Raji (cell line): ENCODE data around the gene RELCH.
A peak's percentile ranks its signal among the peaks of the same experiment; 100 is the strongest.

ENCODE experiments used
- POLR2A ChIP-seq: IDR thresholded peaks from 2 replicates; pipeline ENCODE4 v1.6.1; 2011; ENCODE audit warnings: low read depth, low read length, control low read depth; ENCODE audit not compliant: insufficient read depth

The RELCH gene, protein sequence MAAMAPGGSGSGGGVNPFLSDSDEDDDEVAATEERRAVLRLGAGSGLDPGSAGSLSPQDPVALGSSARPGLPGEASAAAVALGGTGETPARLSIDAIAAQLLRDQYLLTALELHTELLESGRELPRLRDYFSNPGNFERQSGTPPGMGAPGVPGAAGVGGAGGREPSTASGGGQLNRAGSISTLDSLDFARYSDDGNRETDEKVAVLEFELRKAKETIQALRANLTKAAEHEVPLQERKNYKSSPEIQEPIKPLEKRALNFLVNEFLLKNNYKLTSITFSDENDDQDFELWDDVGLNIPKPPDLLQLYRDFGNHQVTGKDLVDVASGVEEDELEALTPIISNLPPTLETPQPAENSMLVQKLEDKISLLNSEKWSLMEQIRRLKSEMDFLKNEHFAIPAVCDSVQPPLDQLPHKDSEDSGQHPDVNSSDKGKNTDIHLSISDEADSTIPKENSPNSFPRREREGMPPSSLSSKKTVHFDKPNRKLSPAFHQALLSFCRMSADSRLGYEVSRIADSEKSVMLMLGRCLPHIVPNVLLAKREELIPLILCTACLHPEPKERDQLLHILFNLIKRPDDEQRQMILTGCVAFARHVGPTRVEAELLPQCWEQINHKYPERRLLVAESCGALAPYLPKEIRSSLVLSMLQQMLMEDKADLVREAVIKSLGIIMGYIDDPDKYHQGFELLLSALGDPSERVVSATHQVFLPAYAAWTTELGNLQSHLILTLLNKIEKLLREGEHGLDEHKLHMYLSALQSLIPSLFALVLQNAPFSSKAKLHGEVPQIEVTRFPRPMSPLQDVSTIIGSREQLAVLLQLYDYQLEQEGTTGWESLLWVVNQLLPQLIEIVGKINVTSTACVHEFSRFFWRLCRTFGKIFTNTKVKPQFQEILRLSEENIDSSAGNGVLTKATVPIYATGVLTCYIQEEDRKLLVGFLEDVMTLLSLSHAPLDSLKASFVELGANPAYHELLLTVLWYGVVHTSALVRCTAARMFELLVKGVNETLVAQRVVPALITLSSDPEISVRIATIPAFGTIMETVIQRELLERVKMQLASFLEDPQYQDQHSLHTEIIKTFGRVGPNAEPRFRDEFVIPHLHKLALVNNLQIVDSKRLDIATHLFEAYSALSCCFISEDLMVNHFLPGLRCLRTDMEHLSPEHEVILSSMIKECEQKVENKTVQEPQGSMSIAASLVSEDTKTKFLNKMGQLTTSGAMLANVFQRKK

DNA sequence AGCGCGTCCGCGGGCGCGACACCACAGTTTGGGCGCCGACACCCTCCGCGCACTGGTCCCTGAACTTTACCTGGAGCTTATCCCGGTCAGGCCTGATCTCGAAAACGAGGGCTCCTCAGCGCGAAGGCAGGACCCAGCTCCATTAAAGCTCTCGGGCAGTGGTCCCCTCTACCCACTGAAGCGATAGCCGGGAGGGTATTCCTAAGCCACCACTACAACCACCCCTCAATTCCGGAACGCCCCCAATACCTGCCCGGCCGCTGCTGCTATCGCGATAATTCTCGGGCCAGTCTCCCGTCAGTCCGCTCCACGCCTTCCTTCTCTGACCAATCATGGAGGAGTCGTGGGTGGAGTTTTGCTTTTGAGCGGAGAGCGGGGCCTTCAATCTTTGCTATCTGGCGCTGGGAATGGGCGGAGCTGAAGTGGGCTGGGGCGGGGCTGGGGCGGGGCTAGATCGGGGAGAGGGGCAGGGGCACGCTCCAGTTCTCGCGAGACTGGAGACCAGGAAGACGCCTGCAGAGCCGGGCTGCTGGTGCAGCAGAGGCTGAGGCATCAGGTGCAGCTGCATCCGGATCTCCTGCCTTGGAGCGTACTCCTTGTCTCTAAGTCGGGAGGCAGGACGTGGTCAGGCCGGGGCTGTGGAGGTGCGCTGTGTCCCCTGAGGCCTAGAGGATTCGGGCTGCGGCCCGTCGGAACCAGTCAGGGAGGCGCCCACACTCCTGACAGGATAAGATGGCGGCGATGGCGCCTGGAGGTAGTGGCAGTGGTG lies at the start of gene RELCH, which contains the start of gene PIGN:
Gene RELCH, plus strand, starts transcription at position 482 of the 769 bp plus-strand sequence. Its CDS starts 251 bp downstream, at position 733.
Gene PIGN, minus strand, starts transcription at position 283 of the 769 bp plus-strand sequence. CDS start 25,703 bp downstream, outside the sequence.
- peak; percentile 94 for TF ChIP-seq POLR2A

DNA sequence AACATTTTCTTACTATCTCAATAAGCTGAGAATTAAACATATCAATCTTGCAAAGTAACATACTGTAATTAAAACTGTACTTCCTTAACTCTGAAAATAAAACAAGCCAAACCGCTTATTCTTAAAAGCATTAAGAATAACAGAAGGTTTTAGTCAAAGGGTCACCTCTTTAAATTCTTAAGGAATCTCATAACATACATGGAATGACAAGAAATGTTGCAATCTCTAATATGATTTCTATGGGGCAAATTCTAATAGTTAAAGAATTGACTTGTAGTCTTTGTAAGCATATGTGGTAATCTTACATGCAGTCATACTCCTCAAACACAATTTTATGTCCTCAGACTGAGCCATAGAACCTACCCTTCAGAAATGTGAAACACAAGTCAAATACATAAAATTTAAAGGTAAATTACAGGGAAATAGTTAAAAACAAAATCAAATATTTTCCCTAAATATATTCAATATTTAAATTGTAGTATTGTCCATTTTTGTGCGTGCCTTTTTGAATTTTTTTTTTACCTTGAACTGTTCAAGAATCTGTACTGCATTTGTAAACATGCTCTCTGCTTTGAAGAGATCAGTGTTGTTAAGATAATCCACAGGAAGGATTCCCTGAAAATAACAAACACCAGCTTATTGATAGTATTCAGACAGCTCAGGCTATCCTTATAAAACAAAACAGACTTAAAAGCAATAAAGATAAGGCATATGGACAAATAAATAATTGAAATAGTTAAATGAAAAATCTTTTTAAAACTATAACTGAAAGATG lies 48.4 kb upstream of the RELCH start:
- no peak for TF ChIP-seq POLR2A

DNA sequence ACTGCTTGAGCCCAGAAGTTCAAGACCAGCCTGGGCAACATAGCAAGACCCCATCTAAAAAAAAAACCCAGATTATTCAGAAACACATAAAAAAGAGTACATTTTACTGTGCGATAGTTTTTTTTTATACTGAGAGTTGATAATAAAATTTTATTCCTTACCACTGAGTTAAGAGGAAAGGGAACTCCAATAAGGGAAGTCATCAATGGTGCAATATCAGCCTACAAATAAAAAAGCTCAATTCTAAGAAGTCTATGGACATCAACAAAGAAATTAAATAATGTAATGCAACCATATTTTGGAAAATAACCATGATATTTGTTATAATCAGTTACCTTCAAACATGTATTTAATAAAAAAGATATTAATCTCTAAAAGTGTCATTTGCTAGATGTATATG lies 46.8 kb upstream of the RELCH start:
- TF ChIP-seq POLR2A = no peak

- no peak for TF ChIP-seq POLR2A
These were observed 42.7 kb upstream of the RELCH start for GRCh38 chr18:62144338-62144737.

DNA sequence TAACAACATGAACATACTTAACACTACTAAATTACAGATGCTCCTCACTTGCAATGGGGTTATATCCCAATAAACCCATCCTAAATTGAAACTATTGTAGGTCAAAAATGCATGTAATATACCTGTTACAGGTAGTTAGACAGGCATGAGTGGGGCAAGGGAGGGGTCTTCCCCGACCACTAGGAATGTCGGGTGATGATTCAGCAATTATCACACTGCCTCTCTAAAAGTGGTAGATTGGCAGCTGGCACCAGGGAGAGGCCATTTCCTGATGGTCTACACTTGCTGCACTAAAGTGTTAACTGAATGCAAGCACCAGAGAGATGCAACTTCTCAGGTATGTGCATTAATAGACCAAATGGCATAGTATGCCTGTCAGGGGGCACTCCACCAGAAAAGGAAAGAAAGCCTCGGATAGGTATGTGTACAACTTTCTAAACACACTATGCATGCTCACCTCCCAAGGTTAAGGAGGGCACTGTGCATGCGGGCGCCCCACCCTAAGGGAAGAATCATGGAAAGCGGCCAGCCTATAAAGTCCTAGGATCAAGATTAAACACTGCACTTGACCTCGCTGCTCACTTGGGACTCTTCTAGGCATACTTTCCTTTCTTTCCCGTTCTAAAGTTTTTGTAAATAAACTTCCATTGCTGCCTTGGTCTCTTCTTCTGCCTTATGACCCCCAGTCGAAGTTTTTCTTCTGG lies 35.8 kb upstream of the RELCH start:
- TF ChIP-seq POLR2A = no peak

GRCh38 chr18:62152844-62153243 lies 34.2 kb upstream of the RELCH start:
- TF ChIP-seq POLR2A = no peak

- no peak for TF ChIP-seq POLR2A
These were observed 29.2 kb upstream of the RELCH start for GRCh38 chr18:62157843-62158242.

DNA sequence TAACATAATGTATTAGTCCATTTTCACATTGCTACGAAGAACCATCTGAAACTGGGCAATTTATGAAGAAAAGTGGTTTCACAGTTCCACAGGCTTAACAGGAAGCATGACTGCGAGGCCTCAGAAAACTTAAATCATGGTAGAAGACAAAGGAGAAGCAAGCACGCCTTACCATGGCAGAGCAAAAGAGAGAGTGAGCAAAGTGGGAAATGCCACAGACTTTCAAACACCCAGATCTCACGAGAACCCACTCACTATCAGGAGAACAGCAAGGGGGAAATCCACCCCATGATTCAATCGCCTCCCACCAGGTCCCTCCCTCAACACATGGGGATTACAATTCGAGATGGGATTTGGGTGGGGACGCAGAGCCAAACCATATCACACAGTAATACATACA lies 22.7 kb upstream of the RELCH start:
- TF ChIP-seq POLR2A = no peak

DNA sequence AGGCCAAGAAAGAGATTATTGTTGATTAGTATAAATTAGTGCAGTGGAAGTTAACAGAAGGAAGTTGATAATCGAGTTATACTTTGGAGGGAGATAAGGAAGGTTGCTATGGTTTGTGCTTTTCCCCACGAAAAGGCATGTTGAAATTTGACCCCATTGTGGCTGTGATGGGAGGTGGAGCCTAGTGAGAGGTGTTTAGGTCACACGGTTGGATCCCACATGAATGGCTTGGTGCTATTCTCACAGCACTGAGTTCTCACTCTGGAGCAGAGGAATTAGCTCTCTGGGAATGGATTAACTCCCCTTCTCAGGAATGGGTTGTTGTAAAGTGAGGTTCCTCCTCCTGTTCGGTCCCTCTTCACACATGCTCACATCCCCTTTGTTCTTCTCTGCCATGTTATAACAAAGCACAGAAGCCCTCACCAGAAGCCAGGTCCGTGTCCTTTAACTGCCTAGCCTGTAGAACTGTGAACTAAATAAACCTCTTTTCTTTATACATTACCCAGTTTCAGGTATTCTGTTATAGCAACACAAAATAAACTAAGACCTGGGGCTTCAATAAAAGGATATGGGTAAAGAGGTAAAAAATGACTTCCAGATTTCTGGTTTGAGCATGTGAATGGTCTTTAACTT lies 22.1 kb upstream of the RELCH start:
- no peak for TF ChIP-seq POLR2A

DNA sequence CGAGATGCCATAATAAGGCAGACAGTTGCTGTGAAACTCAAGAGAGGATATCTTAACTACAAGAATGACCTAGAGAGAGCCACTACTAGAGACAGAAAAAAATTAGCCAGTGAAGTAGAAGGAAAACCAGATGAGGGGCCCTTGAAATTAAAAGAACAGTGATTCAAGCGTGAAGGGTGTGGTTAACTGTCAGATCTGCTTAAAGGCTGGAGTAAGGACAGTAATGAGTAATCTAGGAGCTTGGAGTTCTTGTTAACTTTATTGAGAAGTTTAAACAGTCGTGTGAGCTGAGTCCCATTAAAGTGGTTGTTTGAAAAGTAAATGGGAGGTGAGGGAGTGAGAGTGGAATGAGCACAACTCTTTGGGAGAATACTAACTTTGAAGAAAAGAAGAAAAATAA lies 21.5 kb upstream of the RELCH start:
- no peak for TF ChIP-seq POLR2A

DNA sequence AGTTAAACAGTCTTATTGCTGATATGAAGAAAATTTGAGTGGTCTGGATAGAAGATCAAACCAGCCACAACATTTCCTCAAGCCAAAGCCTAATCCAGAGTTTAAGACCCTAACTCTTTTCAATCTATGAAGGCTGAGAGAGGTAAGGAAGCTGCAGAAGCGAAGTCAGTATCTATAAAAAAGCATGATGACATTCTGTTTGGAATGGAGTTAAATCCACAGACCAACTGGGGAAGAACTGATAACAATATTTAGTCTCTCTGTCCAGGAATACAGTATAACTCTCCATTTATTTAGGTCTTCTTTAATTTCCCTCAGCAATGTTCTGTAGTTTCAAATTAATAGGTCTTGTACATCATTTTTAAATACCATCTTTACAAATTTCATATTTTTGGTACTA lies 16.2 kb upstream of the RELCH start:
- TF ChIP-seq POLR2A = no peak

- TF ChIP-seq POLR2A = no peak
These were observed 14.8 kb upstream of the RELCH start for GRCh38 chr18:62172298-62172697.

GRCh38 chr18:62175521-62175920 lies 11.5 kb upstream of the RELCH start:
- TF ChIP-seq POLR2A = no peak
